PC-9 (cell line): Measurements from ENCODE around the gene LMO2.

Experiments used
- CTCF ChIP-seq: fragments of 200-600 bp; sonication (generic); conservative IDR thresholded peaks from 2 replicates; pipeline ENCODE4 v1.6.1; 2017; ENCODE audit warnings: mixed run types, antibody characterized with exemption, mild to moderate bottlenecking, moderate library complexity
- EZH2 ChIP-seq: fragments of 200-600 bp; sonication (generic); IDR thresholded peaks from 2 replicates; pipeline ENCODE4 v1.8.0; 2017; ENCODE audit warnings: antibody characterized with exemption, low read depth

DNA sequence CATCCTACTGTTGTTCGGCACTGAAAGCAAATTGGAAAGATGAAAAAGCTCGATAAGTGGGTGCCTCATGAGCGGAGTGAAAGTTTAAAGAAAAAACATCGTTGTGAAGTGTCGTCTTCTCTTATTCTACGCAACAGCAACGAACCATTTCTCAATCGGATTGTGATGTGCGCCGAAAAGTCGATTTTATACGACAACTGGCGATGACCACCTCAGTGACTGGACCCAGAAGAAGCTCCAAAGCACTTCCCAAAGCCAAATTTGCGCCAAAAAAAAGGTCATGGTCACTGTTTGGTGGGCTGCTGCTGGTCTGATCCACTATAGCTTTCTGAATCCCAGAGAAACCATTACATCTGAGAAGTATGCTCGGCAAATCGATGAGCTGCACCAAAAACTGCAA, 59.2 kb downstream of the LMO2 start:
- TF ChIP-seq CTCF (no peak), EZH2 (no peak)
